Uterus (tissue), 2 donors: ENCODE measurements around the gene ASCC3.

ENCODE experiments used
- CTCF ChIP-seq, 4 experiments: fragments of 200-600 bp in 2 of 4; fragments of 450-650 bp in 2 of 4; sonication (generic) in 2 of 4; IDR thresholded peaks; one replicate each; pipeline ENCODE4 v1.5.1; 2016 to 2019; ENCODE audit warnings: antibody characterized with exemption in 4 of 4, mild to moderate bottlenecking in 2 of 4, moderate library complexity in 1 of 4
- POLR2A ChIP-seq, 2 donors: fragments of 450-650 bp; IDR thresholded peaks; one replicate each; pipeline ENCODE4 v1.6.1; 2016; ENCODE audit warnings: antibody characterized with exemption in 2 of 2, mild to moderate bottlenecking in 1 of 2, moderate library complexity in 1 of 2

GRCh38 chr6:100879317-100879716 is 1.8 kb downstream of the ASCC3 start:
- no peak for TF ChIP-seq POLR2A (IDR thresholded peaks at IDR 0.05)
- TF ChIP-seq CTCF (IDR thresholded peaks at IDR 0.05): no peak
